HG03521 (cell line): ENCODE data around the gene LRMDA.

Experiments
- ATAC-seq: cut with Tn5 transposase; IDR thresholded peaks from one replicate; pipeline ENCODE4 v1.9.1; 2021; ENCODE audit warnings: mild to moderate bottlenecking, moderate library complexity; ENCODE audit not compliant: unreplicated experiment

The LRMDA gene

DNA sequence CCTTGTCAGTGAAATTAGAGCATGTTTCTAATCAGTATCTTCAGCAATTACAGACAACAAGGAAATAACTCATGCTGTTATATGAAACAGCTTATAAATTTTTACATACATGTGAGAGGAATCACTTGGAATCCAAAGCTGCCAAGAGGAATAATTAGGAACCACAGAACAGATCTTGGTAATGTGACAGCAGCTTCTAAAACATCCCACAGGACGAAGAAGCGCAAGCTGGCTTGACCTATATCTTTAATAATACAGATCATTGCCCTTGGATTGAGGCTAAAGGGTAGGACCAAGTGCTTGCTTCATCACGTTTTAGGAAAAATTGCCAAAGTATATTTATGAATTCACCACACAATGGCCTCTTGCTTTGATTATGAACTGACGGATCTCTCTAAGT lies 869.8 kb downstream of the LRMDA start:
- no peak for ATAC-seq

DNA sequence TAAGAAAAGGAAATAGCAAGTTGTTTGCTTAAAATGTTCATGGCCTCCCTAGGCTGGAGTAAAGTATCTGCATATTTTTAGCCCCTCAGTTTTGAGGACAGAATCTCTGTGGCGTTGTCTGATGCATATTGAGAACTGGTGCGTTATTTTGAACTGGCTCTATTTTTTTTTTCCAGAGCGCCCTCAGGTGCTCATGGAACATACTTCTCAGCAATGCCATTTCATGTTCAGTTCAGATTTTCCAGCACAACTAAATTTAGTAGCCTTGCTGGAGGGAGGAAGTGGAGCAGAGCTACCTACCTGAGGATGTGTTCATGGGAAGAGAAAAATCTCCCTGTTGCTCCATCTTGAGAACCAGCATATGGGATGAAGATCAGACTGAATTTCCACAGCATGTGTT lies 870.5 kb downstream of the LRMDA start:
- ATAC-seq: no peak

DNA sequence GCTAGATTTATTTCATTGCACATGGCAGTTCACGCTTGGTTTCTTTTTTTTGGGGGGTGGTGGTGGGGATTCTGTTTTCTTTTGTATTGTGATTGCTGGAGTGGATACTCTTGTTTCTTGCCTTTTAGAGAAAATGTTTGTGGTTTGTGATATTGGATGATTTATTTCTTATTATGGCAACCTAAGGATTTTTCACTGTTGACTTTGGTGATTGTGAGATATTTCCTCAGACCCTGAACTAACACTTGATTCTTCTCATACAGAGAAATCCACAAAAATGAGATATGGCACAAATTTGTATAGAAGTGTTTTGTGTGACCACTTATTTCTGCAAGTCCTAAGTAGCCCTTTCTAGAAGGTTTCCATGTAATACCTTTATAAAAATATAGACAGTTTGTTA lies 871.1 kb downstream of the LRMDA start:
- no peak for ATAC-seq

DNA sequence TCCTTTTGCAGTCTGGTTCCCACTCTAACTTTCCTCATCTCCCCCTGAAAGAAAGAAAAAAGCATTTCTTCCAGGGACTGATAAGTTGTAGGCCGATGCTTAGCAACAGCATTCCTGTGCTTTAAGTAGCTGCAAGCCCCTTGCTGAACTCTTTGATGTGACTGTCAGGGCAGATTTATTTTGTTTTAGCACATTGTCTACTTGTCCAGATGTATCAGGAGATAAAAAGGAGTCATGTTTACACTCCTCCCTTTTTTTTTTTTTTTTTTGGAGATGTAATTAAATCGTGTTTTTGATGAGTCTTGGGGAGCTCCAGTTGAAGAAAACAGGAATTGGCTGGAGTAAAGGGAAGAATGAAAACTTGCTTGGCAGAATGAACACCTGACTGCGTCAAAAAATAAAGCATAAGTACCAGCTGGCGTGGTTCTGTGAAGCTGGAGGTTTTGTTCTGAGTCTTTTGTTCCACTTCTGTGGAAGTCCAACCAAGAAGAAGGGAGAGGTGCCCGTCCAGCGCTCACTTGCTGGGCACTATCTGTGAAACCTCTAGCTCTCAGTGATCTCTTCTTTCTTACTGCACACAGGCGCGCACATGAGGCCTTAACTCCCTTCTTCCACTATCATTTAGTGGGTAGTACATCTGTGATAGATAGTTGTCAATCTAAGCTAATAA lies 871.7 kb downstream of the LRMDA start:
- no peak for ATAC-seq

DNA sequence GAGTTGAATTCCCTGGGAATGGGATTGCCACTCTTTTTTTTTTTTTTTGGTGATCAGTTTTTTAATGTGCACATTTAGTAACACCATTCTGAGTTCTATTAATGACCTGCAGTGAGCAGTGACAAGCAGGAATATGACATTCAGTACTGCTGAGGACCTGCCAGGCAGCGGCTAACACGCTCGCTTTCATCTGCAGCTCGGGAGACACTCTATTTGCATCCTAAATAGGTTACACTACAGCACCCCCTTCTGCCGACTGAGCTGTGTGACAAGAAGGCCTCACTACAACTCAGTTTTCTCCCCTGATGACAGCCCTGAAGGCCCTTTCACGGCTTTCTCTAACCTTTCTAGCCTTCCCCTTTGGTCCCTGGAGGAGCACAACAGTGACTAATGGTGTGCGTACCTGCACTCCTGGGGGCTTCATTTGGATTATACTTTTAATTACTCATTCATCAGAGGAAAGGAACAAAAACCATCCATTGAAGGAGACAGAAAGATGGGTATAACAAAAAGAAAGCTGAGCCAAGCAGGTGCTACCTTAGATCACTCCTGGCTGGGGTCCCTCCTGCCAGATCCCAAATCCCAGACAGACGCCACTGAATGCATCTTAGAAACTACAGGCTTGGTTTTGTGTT lies 872.4 kb downstream of the LRMDA start:
- peak; percentile 71 for ATAC-seq

DNA sequence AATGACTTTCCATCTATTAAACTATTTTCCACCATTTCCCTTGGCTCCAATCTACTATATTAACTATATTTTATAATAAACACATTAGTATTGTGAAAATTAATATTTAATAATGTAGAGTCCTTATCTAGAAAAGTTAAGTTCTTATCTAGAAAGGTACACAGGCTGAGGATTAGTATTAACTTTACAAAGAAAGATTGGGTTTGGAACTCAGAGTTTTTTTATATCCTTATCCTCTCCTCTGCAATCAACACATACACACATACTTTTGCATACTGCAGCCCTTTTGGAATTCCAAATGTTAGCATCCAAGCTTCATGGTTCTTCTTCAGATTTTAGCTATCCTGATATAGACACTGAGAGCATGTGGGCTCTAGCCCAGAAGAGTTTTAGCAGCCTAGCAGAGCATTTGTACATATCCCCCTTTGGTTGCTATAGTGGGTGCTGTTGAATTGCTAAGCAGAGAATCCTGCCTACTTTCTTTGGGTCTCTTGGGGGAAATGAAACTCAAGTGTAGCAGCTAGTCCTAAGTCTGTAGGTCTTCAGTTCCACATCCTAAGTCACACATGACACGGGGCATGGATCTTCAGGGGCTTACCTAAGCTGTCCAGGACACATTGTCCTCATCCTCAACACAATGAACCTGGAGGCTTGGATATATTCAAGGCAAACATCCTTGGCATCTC lies 874.6 kb downstream of the LRMDA start:
- no peak for ATAC-seq

DNA sequence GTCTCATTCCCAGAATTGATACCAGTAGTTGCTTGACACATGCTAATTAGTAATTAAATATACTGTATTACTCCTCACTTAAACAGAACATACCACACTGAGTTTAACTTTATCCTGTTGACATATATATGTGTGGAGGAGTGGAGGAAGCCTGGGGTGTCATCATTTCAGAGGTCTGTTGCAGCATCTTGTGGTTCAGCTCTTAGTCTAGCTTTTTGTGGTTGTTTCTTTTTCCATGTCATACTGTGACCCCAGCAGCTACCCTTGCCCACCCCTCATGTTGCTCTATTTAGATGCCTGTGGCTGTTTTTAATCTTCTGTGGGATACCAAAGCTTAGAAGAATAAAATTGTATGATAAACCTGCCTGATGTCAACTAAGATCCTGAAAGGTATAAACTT lies 875.4 kb downstream of the LRMDA start:
- ATAC-seq: no peak

DNA sequence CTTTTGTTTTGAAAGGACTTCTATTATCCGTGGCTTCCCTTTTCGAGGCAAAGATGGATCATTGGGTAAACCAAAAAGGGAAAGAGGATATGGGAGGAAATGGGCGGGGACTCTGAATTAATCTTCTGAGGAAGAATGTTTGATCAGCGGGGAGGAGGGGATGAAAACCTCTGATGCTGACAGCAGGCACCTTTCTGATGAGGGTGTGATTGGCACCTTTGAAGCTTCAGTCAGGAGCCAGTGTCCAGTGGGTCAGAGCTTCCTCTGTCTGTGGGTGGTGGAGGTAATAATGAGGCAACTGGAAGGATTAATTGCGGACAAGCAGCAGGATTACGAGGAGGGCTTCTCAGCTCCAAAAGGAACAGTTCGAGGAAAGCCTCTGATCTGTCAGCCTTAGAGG lies 877.6 kb downstream of the LRMDA start:
- no peak for ATAC-seq

DNA sequence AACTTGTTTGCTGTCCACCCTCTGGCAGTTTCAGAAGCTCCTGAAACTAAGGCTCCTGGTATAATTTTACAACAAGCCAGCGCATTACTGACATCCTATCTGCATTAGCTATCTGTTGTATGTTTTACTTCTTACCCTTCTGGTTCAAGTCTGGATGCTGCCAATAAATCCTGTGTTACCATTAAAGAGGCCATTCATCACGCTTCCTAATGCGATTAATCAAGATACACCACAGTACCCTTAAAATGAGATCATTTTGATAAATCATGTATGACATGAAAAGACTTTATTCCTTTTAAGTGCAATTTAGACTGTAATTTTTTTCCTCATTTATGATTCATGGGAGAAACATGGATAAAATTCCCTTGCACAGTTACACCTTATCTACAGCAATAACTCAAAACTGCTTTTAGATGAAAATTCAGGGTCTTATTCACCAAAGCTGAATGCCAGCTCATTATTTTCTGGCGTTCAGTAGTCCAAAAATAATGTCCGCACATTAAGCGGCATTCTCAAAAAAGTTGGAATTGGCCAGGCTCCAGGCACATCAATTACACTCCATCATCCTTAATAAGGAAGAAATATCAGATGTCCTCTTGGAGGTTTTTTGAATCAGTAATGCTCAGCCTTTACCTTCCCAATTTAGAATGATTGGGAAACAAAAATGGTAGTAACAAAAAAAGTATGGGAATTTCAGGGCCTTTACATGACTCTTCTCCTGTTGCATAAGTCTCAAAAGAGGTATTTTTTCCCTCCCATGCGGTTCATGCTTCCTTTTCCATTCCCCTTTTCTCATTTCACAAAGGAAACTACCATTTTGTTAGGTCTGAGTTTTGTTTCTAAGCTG lies 878.5 kb downstream of the LRMDA start:
- no peak for ATAC-seq

DNA sequence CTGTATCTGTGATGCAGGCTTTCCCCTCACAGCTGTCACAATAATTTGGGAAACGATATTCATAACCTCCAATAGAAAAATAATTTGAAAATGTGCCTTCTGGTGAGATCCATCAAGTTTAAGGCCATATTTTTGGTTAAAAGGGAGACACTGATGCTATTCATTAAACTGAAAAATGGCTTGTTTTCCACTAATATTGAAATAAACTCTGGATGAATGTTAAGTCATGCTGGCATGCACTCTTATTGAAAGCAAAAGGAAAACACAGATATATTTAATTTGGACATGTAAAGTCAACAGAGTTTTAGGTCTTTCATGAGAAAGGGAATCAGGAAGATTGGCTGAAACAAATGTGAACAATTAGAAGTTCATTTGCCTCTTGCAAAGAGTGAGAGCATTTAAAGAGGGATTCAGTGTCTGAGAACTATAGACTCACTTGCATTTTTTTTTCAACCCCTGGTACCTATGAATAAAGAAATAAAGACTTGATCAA lies 879.2 kb downstream of the LRMDA start:
- ATAC-seq: no peak

DNA sequence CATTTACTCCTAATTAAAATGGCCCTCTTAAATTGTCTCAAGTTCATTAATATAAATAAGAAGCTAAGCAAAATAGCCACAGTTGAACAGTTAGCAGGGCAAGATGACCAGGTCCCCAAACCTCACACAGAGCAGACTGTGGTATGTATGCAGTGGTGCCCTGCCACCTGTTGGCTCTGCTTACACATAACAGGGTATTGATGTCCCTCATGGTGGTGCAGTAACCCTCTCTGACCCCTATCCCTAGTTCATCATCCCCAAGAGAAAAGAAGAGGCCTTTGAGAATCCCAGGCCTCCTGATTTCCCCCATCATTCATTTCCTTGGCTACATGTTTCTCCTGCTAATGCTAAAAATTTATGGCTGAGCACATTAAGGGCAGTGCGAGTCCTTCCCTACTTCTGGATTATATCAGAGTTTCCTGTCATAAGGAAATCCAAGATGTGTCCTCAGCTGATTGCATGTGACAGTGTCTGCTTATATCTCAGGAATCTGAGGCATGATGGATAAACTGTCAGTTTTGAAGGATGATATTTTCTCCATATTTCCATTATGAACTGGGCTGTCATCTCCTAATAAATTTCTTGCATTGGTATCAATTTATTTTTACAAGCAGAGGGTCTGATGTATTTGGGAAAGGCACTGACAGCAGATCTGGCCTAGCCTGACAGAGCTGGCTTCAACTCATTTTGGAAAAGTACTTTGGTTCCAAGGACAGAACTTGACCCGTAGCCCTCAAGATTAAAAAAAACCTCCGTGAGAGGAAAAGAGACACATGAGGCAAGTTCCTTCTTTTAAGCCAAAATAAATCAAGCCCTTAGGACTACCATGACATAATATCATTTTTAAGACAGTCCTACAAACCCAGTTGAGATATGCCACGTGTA lies 880.6 kb downstream of the LRMDA start:
- ATAC-seq: peak; percentile 92

DNA sequence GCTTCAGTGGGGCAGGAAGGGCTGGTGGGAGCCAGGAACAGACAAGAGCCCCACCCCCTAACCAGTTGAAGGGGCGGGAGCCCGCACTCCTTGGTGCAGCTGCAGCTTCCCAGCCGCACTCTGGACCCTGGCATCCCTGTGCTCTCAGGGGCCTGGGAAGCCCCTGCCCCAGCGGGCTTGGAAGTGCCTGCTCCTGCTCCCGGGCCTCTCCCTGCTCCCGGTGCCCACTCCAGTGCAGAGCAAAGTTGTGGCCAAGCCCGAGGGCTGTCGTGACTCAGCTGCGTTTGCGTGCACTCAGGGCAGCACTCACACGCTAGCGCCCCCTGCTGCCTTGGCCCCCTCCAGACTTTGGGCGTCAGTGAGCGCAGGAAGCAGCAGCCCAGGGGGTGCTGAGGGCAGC lies 883.8 kb downstream of the LRMDA start:
- no peak for ATAC-seq

DNA sequence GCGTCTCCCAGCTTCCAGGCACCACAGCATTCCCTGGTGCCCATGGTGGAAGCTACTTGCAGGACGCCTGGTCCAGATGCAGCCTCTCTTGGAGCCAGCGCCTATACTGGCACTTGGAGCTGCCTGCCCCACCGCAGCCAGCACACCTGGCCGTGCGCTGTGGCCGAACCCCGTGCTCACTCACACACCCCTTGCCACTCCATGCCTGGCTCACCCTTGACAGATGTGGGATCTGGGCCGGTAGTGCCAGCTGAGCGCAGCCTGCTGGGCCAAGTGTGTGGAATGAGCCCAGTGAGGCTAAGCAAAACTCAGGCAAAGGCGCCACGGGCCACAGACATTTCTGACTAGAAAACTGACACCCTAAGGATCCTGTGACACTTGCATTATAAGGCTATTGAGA lies 884.8 kb downstream of the LRMDA start:
- ATAC-seq: no peak

DNA sequence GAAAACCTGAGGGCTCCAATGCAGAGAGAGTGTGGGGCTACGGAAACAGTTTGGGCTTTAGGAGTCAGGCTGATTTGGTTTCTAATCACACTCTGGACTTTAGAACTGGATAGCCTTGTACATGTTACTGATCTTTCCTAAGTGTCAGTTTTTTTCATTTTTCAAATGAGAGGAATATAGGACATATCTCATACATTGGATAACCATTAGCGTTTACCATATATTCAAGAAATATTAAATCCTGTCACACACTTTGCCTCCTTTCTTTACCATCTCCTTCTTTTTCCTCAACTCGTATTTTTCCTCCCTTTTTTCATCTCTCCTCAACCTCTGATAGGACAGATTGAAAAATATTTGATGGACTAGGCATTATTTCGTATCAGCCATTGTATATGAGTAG lies 885.7 kb downstream of the LRMDA start:
- ATAC-seq: no peak

DNA sequence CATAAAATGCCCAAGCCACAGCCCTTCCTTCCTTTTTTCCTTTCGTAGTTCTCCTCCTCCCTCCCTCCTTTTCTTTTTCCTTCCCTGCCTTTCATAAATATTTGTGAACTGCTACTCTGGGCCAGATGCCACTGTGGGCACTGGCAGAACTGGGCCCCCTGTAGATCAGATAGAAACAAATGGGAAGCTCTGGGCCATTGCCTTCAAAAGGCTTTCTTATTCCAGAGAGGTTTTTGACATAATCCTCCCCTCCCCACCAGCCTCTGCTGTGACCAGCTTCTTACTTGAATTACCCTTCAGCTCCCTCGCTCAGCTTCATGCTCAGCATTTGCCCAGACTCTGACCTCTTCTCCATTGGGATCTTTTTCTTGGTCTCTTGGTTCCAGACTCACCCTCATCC lies 886.8 kb downstream of the LRMDA start:
- no peak for ATAC-seq

DNA sequence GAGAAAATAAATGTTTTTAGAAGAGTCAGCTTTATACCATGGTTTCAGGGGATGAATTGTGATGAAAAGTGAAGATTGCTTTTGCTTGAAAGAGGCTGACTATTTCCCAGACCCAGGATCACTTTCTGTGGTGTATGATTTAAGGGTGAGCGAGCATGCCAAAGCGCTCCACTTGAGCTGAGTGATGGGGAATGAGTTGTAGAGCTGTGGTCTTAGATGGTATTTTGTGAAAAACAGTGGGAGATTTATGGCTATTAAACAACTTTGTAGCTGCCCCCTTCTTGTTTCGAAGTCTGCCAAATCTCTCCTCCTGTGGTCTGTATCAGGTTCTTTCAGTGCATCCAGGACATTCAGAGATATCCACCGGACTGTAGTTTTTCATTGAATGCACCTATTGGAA lies 888.2 kb downstream of the LRMDA start:
- ATAC-seq: no peak

DNA sequence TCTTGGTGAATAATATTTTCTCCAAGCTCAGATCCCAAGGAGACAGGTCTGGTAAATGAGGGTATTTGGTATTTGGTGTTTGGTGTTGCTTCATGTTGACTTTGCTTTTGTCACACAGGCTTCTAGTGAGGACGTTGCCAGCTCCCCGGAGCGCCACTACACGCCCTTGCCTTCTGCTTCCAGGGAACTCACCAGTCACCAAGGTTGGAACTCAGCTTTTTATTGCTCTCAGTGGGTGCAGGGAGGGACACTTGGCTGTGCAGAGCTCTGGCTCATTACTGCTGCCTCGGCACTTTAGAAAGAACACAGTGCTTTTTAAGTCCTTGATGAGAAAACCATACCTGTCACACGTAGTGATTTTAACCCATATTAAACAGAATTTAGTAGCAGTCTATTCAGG lies 892.9 kb downstream of the LRMDA start:
- no peak for ATAC-seq

DNA sequence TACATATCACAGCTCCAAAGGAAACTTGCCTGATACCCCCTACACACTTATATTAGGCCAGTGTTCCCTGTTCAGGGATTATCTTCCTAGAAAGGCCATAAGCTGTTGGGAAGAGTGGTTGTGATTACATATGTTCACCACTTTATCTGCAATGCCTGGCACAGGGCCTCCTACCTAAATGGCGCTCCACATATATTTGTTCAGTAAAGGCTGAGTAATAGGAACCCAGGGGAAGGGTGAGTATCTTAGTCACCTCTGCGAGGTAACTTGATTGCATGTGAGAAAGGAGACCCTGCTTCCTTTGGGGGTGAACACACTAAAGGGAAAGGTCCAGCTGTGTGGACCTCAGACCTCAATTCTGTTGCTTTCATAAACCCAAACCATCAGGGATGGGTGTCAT lies 896.0 kb downstream of the LRMDA start:
- no peak for ATAC-seq

DNA sequence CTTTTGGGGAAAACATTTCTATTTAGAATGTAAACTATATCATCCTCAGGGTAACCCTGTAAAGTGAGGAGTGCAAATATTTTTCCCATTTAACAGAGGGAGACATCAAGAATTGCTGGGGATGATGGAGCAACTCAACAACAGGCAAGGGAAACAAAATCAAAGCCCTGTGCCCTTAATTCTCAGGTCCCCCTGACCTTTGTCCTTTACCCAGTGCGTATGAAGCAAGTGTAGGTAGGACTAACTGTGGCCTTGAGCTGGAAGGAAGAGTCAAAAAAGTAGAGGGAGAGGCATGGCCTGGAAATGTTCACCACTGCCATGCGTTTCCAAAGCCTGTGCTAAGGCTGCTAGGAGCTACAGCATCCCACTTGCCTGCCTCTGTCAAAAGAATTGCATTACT lies 896.9 kb downstream of the LRMDA start:
- no peak for ATAC-seq

DNA sequence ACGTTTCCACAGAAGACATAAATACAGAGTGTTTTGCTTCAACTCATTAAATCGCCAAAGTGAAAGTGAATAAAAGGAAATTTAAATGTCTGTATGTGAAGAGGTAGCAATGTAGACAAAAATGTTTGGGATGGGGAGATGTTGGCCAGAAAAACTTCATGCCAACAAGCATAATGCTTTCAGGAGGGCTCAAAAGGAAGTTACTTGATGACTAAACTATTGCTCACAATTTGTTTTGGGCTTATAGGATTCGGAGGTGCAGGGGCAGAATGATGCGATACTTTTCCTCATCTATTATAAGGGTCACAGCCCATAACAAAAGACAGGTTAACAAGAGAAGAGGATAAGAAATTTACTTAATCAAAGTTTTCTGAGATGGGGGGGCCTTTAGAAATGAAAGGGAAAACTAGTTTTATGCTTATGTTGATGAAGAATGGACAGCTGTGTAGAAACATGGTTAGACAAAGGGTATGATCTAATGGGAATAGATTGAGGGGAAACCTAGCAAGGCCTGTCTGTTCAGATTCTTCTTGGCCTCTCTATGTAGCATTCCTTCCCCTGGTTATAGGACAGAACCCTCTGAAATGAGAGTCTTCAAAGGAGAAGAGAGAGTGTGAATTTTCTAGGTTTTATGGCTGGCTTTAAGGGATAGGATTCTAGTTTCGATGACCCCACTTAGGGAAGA lies 898.6 kb downstream of the LRMDA start:
- no peak for ATAC-seq
